K562 (cell line): ENCODE results near the gene C5orf47. TPM values are rescaled to one million over a fixed set of nuclear protein-coding genes. Genes with fewer than 3 reads are reported as not detected.

Experiments
- CC2D1A ChIP-seq: fragments of 450-650 bp; IDR thresholded peaks from 2 replicates; pipeline ENCODE4 v1.6.1; 2017; ENCODE audit warnings: mild to moderate bottlenecking
- ETV6 ChIP-seq, 3 experiments: fragments of 150-350 bp in 1 of 3; sonication (generic) in 1 of 3; formaldehyde crosslinking in 1 of 3; IDR thresholded peaks; 2 replicates each; pipeline versions ENCODE4 v1.6.1 to v1.8.0; 2014 to 2022; ENCODE audit warnings: borderline replicate concordance in 2 of 3, low read depth in 2 of 3, antibody characterized with exemption in 1 of 3, low read length in 1 of 3, mild to moderate bottlenecking in 1 of 3, missing genetic modification reagents in 1 of 3
- polyA plus RNA-seq, 8 experiments: library from polyadenylated mRNA; depleted of rRNA in 4 of 8; stranded (reverse) in 5 of 8; unstranded in 3 of 8; fragments of >200 nt; fragmentation: Nextera tagmentation in 2 of 8; fragmentation: Illumina TruSeq in 1 of 8; extraction: Ambion mirVana in 2 of 8; extraction: Trizol in 1 of 8; gene quantifications; 2 replicates each; pipeline versions ENCODE4 v1.2.1 to v1.2.3, GENCODE V29; 2011 to 2014; ENCODE audit warnings: inconsistent platforms in 1 of 8, missing spikeins in 1 of 8
- total RNA-seq, 7 experiments: library from RNA; depleted of rRNA in 6 of 7; stranded (reverse); fragments of >200 nt in 6 of 7; fragmentation: Illumina TruSeq in 2 of 7; extraction: Trizol in 2 of 7; gene quantifications; 2 replicates each; pipeline versions ENCODE4 v1.2.1 to v1.2.3, GENCODE V29; 2011 to 2021; ENCODE audit warnings: low replicate concordance in 1 of 7
- TF ChIP-seq, protein P1 (sequence below): fragments of 450-650 bp; conservative IDR thresholded peaks from 2 replicates; pipeline ENCODE4 v1.6.1; 2016; ENCODE audit warnings: missing genetic modification characterization, low read depth, mild to moderate bottlenecking, control low read depth, missing compliant biosample characterization
- TF ChIP-seq, protein P2 (sequence below), 2 experiments: fragments of 150-350 bp in 1 of 2; IDR thresholded peaks; 2 replicates each; pipeline ENCODE4 v1.6.1; 2012 to 2016; ENCODE audit warnings: low read depth in 2 of 2, low read length in 2 of 2, mild to moderate bottlenecking in 1 of 2, moderate library complexity in 1 of 2
- TF ChIP-seq, protein P3 (sequence below): fragments of 450-650 bp; IDR thresholded peaks from 2 replicates; pipeline ENCODE4 v1.6.1; 2014; ENCODE audit warnings: low read depth, mild to moderate bottlenecking, moderate library complexity, borderline replicate concordance
- TF ChIP-seq, protein P4 (sequence below), 2 experiments: fragments of 450-650 bp; IDR thresholded peaks; 2 replicates each; pipeline ENCODE4 v1.6.1; 2016; ENCODE audit warnings: mild to moderate bottlenecking in 2 of 2, borderline replicate concordance in 1 of 2, low read depth in 1 of 2, moderate library complexity in 1 of 2
- TF ChIP-seq, protein P5 (sequence below): fragments of 250-450 bp; sonication (Bioruptor Pico); IDR thresholded peaks from 2 replicates; pipeline ENCODE4 v1.8.0; 2022; ENCODE audit warnings: inconsistent platforms

C5orf47 gene
- total and polyA plus RNA-seq, 9 of the 15 experiments (the other 6 are each of a cell fraction or from before 2014, with no cell fraction given) = 0.08 TPM; not detected in 8

DNA sequence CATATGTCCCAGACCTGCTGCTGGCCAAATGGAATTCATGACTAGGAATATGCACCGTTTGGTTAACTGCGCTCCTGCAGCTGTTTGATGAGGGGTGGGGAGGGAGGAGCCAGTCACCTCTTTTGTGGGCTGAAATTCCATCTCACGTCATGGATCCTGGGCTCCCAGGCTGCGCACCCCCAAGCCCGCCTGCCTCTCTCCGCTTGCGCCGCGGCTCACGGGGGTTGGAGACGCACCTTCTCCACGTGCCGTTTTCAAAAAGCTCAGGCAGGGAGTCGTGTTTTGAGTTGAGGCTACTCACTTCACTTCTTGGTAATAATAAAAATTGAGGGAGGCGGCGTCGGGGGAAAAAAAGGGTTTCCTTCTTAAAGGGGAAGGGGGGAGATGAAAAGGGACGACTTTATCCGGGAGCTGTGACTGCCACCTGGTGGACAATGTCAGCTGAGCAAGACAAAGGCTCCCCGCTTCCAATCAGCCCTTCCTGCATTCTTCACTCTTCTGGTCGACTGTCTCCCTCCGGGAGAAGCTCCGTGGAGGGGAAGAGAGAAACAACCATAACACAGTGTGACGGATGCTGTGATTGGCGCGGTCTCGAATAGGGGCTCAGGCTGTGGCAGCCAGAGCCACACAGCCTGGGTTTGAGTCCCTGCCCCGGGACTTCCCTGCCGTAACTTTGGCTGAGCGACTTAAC is 15.9 kb upstream of the C5orf47 start (continued):
- TF ChIP-seq, protein P1, sequence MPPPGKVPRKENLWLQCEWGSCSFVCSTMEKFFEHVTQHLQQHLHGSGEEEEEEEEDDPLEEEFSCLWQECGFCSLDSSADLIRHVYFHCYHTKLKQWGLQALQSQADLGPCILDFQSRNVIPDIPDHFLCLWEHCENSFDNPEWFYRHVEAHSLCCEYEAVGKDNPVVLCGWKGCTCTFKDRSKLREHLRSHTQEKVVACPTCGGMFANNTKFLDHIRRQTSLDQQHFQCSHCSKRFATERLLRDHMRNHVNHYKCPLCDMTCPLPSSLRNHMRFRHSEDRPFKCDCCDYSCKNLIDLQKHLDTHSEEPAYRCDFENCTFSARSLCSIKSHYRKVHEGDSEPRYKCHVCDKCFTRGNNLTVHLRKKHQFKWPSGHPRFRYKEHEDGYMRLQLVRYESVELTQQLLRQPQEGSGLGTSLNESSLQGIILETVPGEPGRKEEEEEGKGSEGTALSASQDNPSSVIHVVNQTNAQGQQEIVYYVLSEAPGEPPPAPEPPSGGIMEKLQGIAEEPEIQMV (tag) = no peak
- TF ChIP-seq, protein P2, sequence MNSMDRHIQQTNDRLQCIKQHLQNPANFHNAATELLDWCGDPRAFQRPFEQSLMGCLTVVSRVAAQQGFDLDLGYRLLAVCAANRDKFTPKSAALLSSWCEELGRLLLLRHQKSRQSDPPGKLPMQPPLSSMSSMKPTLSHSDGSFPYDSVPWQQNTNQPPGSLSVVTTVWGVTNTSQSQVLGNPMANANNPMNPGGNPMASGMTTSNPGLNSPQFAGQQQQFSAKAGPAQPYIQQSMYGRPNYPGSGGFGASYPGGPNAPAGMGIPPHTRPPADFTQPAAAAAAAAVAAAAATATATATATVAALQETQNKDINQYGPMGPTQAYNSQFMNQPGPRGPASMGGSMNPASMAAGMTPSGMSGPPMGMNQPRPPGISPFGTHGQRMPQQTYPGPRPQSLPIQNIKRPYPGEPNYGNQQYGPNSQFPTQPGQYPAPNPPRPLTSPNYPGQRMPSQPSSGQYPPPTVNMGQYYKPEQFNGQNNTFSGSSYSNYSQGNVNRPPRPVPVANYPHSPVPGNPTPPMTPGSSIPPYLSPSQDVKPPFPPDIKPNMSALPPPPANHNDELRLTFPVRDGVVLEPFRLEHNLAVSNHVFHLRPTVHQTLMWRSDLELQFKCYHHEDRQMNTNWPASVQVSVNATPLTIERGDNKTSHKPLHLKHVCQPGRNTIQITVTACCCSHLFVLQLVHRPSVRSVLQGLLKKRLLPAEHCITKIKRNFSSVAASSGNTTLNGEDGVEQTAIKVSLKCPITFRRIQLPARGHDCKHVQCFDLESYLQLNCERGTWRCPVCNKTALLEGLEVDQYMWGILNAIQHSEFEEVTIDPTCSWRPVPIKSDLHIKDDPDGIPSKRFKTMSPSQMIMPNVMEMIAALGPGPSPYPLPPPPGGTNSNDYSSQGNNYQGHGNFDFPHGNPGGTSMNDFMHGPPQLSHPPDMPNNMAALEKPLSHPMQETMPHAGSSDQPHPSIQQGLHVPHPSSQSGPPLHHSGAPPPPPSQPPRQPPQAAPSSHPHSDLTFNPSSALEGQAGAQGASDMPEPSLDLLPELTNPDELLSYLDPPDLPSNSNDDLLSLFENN (IDR thresholded peaks at IDR 0.05; ENCODE audit: low read depth in 2 of 2, low read length in 2 of 2) = no peak
- TF ChIP-seq, protein P3, sequence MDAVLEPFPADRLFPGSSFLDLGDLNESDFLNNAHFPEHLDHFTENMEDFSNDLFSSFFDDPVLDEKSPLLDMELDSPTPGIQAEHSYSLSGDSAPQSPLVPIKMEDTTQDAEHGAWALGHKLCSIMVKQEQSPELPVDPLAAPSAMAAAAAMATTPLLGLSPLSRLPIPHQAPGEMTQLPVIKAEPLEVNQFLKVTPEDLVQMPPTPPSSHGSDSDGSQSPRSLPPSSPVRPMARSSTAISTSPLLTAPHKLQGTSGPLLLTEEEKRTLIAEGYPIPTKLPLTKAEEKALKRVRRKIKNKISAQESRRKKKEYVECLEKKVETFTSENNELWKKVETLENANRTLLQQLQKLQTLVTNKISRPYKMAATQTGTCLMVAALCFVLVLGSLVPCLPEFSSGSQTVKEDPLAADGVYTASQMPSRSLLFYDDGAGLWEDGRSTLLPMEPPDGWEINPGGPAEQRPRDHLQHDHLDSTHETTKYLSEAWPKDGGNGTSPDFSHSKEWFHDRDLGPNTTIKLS = no peak
- TF ChIP-seq CC2D1A (peak; percentile 86), ETV6 (IDR thresholded peaks at IDR 0.05; ENCODE audit: borderline replicate concordance in 1 of 2, low read depth in 2 of 2, low read length in 1 of 2) (no peak), ETV6 (CRISPR knock-in tag; IDR thresholded peaks at IDR 0.05; ENCODE audit: borderline replicate concordance) (no peak)
- TF ChIP-seq, protein P4, sequence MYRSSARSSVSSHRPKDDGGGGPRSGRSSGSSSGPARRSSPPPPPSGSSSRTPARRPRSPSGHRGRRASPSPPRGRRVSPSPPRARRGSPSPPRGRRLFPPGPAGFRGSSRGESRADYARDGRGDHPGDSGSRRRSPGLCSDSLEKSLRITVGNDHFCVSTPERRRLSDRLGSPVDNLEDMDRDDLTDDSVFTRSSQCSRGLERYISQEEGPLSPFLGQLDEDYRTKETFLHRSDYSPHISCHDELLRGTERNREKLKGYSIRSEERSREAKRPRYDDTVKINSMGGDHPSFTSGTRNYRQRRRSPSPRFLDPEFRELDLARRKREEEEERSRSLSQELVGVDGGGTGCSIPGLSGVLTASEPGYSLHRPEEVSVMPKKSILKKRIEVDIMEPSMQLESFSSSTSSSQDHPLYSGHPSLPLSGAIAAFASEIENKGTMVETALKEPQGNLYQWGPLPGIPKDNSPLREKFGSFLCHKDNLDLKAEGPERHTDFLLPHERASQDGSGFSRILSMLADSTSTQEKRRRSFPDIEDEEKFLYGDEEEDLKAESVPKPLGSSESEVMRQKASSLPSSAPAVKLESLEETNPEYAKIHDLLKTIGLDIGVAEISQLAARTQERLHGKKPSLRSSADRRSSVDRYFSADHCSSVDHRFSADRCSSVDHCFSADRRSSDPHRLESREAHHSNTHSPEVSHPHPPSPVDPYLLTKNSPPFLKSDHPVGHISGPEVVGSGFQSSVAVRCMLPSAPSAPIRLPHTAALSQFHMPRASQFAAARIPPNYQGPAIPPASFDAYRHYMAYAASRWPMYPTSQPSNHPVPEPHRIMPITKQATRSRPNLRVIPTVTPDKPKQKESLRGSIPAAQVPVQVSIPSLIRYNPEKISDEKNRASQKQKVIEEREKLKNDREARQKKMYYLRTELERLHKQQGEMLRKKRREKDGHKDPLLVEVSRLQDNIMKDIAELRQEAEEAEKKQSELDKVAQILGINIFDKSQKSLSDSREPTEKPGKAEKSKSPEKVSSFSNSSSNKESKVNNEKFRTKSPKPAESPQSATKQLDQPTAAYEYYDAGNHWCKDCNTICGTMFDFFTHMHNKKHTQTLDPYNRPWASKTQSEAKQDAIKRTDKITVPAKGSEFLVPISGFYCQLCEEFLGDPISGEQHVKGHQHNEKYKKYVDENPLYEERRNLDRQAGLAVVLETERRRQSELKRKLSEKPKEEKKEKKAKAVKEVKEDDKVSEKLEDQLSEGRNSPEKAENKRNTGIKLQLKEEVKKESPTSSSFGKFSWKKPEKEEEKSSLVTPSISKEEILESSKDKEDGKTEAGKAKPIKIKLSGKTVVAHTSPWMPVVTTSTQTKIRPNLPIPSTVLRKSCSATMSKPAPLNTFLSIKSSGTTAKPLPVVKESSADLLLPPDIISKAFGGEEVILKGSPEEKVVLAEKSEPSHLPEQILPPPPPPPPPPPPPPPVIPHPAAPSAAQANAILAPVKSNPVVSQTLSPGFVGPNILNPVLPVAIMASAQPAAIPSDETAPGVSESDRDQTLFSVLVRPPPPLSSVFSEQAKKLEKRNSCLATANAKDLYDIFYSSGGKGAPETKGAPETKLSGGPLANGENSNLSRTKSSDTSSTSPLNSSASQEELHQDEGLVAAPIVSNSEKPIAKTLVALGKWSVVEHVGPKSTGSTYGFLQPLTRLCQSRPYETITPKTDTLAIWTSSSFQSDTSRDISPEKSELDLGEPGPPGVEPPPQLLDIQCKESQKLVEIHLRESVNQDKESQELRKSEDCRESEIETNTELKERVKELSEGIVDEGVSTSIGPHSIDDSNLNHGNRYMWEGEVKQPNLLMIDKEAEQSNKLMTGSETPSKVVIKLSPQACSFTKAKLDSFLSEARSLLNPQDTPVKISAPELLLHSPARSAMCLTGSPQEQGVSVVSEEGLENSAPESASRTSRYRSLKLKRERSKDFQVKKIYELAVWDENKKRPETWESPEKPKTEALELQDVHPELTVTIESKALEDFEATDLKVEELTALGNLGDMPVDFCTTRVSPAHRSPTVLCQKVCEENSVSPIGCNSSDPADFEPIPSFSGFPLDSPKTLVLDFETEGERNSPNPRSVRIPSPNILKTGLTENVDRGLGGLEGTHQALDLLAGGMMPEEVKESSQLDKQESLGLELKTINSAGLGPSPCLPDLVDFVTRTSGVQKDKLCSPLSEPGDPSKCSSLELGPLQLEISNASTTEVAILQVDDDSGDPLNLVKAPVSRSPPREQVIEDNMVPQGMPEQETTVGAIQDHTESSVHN (IDR thresholded peaks at IDR 0.05; ENCODE audit: borderline replicate concordance in 1 of 2, low read depth in 1 of 2) = no peak
- TF ChIP-seq, protein P5, sequence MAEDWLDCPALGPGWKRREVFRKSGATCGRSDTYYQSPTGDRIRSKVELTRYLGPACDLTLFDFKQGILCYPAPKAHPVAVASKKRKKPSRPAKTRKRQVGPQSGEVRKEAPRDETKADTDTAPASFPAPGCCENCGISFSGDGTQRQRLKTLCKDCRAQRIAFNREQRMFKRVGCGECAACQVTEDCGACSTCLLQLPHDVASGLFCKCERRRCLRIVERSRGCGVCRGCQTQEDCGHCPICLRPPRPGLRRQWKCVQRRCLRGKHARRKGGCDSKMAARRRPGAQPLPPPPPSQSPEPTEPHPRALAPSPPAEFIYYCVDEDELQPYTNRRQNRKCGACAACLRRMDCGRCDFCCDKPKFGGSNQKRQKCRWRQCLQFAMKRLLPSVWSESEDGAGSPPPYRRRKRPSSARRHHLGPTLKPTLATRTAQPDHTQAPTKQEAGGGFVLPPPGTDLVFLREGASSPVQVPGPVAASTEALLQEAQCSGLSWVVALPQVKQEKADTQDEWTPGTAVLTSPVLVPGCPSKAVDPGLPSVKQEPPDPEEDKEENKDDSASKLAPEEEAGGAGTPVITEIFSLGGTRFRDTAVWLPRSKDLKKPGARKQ (CRISPR knock-in tag) = 0 out of 2 replicates have a peak, but pooled peaks have one; percentile 48
